Sigmoid colon (tissue), 4 donors: ENCODE results near the gene GRHL1.

Experiments
- CTCF ChIP-seq, 4 experiments: fragments of 450-650 bp in 3 of 4; fragments of 200-600 bp in 1 of 4; IDR thresholded peaks; one replicate each; pipeline ENCODE4 v1.5.1; 2016 to 2019; ENCODE audit warnings: antibody characterized with exemption in 4 of 4, mild to moderate bottlenecking in 3 of 4, moderate library complexity in 2 of 4
- POLR2A ChIP-seq, 2 donors: fragments of 450-650 bp; IDR thresholded peaks; one replicate each; pipeline ENCODE4 v1.6.1; 2016; ENCODE audit warnings: antibody characterized with exemption in 2 of 2, mild to moderate bottlenecking in 2 of 2, moderate library complexity in 2 of 2
- POLR2AphosphoS5 ChIP-seq, 4 donors: sonication (generic); formaldehyde crosslinking; IDR thresholded peaks; one replicate each; pipeline ENCODE4 v1.6.1; 2017; ENCODE audit warnings: antibody characterized with exemption in 4 of 4

GRCh38 chr2:9944330-9944758 is 7.1 kb upstream of the GRHL1 start:
- TF ChIP-seq CTCF (IDR thresholded peaks at IDR 0.05) (no peak), POLR2AphosphoS5 (IDR thresholded peaks at IDR 0.05) (no peak), POLR2A (IDR thresholded peaks at IDR 0.05) (no peak)
